ENCODE measurements around the gene CHST11. TPM values are rescaled to one million over a fixed set of nuclear protein-coding genes. Genes with fewer than 3 reads are reported as not detected.

The CHST11 gene
- total and polyA plus RNA-seq, 3 donors from 2014 or later = 5.1 to 36.9 (median 23.9) TPM

DNA sequence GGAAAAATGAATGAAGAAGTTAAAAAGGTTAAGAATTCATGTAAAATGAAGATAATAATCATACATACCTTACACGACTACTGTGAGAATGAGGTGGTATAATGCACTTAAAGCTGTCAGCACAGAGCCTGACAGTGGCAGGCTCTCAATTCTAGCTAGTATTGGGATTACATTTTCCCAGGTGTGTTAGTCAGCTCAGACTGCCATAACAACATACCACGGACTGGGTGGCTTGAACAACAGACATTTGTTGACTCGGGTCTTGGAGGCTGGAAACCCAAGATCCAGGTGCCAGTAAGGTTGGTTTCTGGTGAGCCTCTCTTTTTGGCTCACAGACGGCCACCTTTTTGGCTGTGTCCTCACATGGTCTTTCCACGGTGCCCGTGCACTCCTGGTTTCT lies 167.8 kb downstream of the CHST11 start:
- WGBS, 2 donors = 93 to 96% methylated on average over 6 of the region's 6 CpGs
- intact Hi-C loops (cut with DNase I; ENCODE audit: low total_unique reads) = no loop called here
- no peak overlapping the region for H3K4me3 ChIP-seq
- no peaks in the 10 kb centered on the region for H3K36me3 ChIP-seq (ENCODE audit: low read depth, missing control alignments)
- TF ChIP-seq, protein P1, sequence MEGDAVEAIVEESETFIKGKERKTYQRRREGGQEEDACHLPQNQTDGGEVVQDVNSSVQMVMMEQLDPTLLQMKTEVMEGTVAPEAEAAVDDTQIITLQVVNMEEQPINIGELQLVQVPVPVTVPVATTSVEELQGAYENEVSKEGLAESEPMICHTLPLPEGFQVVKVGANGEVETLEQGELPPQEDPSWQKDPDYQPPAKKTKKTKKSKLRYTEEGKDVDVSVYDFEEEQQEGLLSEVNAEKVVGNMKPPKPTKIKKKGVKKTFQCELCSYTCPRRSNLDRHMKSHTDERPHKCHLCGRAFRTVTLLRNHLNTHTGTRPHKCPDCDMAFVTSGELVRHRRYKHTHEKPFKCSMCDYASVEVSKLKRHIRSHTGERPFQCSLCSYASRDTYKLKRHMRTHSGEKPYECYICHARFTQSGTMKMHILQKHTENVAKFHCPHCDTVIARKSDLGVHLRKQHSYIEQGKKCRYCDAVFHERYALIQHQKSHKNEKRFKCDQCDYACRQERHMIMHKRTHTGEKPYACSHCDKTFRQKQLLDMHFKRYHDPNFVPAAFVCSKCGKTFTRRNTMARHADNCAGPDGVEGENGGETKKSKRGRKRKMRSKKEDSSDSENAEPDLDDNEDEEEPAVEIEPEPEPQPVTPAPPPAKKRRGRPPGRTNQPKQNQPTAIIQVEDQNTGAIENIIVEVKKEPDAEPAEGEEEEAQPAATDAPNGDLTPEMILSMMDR (IDR thresholded peaks at IDR 0.05) = no peak
- TF ChIP-seq POLR2A (IDR thresholded peaks at IDR 0.05) = no peak
- no peak for DNase-seq
- no peak overlapping the region for H3K27ac ChIP-seq
- H3K4me1 ChIP-seq = peaks cover 32% of the 10 kb centered on the region
- no peaks in the 10 kb centered on the region for H3K27me3 ChIP-seq
- H3K9me3 ChIP-seq = no peaks in the 10 kb centered on the region

DNA sequence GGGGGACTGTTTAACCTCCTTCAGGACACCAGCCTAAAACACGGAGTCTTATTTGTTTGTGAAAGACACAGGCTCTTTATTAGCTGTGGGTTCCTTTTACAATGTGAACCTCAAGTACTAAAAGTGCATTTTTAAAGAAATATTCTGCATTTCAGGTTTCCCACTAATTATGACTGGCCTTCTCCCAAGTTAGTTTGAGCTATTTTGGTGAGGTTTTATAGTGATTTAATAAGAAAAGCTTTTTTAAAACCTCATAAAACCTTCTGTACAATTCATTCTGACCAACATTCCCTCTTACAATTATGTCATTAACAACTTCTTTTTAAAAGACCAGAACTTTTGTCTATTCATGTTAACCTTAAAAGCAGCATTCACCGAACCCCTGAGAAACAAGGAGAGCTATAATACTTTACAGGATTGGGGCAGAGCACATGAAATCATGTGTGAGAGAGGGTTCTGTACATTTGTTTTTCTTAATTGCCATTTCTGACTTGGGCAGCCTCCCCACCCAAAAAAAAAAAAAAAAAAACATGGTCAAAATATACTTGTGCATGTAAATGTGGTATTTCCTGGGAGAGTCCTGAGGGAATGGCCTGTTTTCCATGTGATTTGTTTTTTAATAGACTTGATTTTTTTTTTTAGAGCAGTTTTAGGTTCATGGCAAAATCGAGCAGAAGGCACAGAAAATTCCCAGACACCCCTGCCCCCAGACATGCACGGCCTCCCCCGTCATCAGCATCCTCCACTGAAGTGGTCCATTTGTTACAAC lies 169.5 kb downstream of the CHST11 start:
- DNase-seq = no peak
- Histone ChIP-seq H3K4me1 (peaks cover 15% of the 10 kb centered on the region), H3K36me3 (ENCODE audit: low read depth, missing control alignments) (no peaks in the 10 kb centered on the region), H3K27ac (no peak overlapping the region), H3K27me3 (no peaks in the 10 kb centered on the region), H3K9me3 (no peaks in the 10 kb centered on the region), H3K4me3 (no peak overlapping the region)
- 58 to 59% methylated on average over 5 of the region's 5 CpGs for WGBS, 2 donors
- TF ChIP-seq, protein P1 (IDR thresholded peaks at IDR 0.05) = no peak
- no peak for TF ChIP-seq POLR2A (IDR thresholded peaks at IDR 0.05)
- intact Hi-C loops (cut with DNase I; ENCODE audit: low total_unique reads) = no loop called here

DNA sequence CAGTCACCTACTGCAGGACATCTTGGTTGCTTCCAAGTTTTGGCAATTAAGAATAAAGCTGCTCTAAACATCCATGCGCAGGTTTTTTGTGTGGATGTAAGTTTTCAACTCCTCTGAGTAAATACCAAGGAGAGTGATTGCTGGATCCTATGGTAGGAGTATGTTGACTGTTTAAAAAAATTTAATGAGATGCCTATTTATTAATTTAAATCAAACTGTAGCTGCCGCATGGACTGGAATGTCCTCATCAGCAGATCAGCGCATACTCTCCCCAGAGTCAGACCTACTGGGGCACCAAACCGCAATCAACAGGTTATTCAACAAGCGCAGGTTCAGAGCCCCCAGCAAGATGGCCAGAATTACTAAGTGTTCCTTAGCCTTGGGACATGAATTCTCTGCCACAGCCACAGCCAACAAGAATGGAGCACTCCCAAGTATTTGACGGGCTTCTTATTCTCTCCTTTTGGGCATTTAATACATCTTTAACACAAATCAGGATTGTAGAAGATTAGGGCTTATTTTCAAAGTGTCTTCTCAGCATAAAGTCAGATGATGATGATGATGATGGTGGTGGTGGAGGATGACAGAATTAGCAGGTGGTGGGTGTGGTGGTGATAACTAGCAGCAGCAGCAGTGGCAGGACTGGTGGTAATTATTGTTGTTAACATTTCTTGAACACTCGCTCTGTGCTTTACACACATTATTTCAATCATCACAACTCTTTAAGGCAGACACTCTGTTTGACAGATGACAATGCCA lies 170.7 kb downstream of the CHST11 start:
- TF ChIP-seq, protein P1 (IDR thresholded peaks at IDR 0.05) = no peak
- no peak for TF ChIP-seq POLR2A (IDR thresholded peaks at IDR 0.05)
- WGBS, 2 donors = 65 to 82% methylated on average over 7 of the region's 7 CpGs
- no peak overlapping the region for H3K4me3 ChIP-seq
- intact Hi-C loops (cut with DNase I; ENCODE audit: low total_unique reads) = no loop called here
- H3K27me3 ChIP-seq = no peaks in the 10 kb centered on the region
- H3K27ac ChIP-seq = no peak overlapping the region
- peaks cover 16% of the 10 kb centered on the region for H3K4me1 ChIP-seq
- no peaks in the 10 kb centered on the region for H3K9me3 ChIP-seq
- no peaks in the 10 kb centered on the region for H3K36me3 ChIP-seq (ENCODE audit: low read depth, missing control alignments)
- no peak for DNase-seq

DNA sequence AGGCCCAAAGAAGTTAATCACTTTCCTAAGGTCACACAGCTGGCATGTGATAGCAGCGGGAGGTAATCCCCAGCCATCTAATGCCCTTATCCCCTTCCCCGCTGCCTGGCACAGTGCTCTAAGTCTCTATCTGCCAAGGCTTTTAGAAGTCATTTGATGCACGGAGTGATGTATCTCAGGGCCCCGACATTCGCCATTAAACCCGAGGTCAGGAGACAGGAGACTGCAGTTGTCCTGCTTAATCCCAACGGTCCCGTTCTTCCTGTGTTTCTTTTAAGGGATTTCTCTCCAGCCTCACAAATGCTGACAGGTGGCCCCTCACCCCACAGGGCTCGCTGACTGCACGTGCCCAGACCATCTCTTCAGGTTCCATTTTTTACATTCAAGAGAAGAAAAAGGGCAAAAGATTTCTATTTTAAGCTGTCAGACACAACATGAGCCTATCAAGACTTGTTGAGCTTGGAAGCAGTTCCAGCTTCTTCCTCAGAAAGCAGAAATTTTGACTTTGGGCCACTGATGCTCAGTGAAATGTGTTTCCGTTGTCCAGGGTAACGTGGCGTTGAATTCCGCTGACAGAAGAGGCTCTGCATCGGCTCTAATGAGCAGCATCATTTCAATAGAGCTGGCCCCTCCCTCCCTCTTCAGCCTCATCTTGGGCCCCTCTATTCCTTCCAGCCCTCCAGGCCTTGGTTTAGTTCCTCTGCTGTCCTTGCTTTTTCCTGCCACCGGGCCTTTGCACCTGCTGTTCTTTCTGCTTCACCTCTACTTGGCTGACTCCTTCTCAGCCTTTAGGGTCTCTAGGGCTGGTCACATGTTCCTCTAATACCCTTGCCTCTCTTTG lies 171.5 kb downstream of the CHST11 start:
- 64 to 66% methylated on average over 16 of the region's 16 CpGs for WGBS, 2 donors
- Histone ChIP-seq H3K27ac (no peak overlapping the region), H3K4me1 (peaks cover 22% of the 10 kb centered on the region), H3K9me3 (no peaks in the 10 kb centered on the region), H3K27me3 (no peaks in the 10 kb centered on the region), H3K36me3 (ENCODE audit: low read depth, missing control alignments) (no peaks in the 10 kb centered on the region), H3K4me3 (no peak overlapping the region)
- DNase-seq = no peak
- TF ChIP-seq POLR2A (IDR thresholded peaks at IDR 0.05) = no peak
- TF ChIP-seq, protein P1 (IDR thresholded peaks at IDR 0.05) = no peak
- intact Hi-C loops (cut with DNase I; ENCODE audit: low total_unique reads) = no loop called here
